ENCODE measurements around the gene RNASEH2B.

RNASEH2B gene

DNA sequence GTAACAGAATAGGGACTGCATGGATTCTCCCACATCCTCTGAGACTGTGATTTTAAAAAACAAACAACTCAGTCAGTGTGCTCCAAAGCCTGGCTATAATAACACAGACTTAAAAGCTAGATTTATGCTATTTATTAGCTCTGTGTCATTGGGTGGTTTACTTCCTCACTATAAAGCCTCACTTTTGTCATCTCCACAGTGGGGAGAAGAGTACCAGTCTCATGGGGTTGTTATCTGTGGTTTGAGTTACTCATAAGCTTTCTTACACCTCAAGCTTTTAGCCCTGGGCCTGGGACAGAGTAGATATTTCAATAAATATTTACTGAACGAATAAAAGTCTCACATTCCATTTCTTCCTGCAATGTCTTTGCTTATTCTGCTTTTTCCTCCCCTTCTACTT is 5.3 kb downstream of the RNASEH2B start:
- Histone ChIP-seq H3K79me2 (ENCODE audit: control insufficient read depth, insufficient read depth, low read length) (peaks cover 15% of the 10 kb centered on the region), H3K9ac (ENCODE audit: low read length) (no peak overlapping the region), H3K4ac (ENCODE audit: low read depth, low read length) (no peak overlapping the region), H3K23ac (ENCODE audit: low read length) (no peak overlapping the region), H3K56ac (ENCODE audit: low read length) (no peak overlapping the region), H2BK120ac (ENCODE audit: low read depth, low read length) (no peak overlapping the region), H2BK15ac (replicated peaks; ENCODE audit: low read depth) (no peak overlapping the region), H3K27ac (ENCODE audit: low read depth, low read length) (no peak overlapping the region), H3K18ac (ENCODE audit: low read length) (no peak overlapping the region), H4K5ac (ENCODE audit: low read length) (no peak overlapping the region), H4K8ac (ENCODE audit: low read depth, low read length) (no peak overlapping the region), H2AK5ac (ENCODE audit: low read length) (no peak overlapping the region), H3K4me2 (ENCODE audit: low read length) (no peak overlapping the region), H3K79me1 (ENCODE audit: low read length) (peaks cover 11% of the 10 kb centered on the region), H3K36me3 (ENCODE audit: control insufficient read depth, insufficient read depth, low read length) (no peaks in the 10 kb centered on the region), H3K4me3 (ENCODE audit: low read length) (no peak overlapping the region), H2BK5ac (ENCODE audit: low read length) (no peak overlapping the region), H3K27me3 (ENCODE audit: insufficient read depth, low read length, poor library complexity) (no peaks in the 10 kb centered on the region), H3K4me1 (ENCODE audit: control insufficient read depth, low read depth, low read length) (peaks cover 8% of the 10 kb centered on the region)
- no CpG with 5 or more reads among the region's 1 CpG for WGBS (ENCODE audit: extremely low coverage, insufficient coverage, low lambda C conversion rate)
- no peak for DNase-seq

DNA sequence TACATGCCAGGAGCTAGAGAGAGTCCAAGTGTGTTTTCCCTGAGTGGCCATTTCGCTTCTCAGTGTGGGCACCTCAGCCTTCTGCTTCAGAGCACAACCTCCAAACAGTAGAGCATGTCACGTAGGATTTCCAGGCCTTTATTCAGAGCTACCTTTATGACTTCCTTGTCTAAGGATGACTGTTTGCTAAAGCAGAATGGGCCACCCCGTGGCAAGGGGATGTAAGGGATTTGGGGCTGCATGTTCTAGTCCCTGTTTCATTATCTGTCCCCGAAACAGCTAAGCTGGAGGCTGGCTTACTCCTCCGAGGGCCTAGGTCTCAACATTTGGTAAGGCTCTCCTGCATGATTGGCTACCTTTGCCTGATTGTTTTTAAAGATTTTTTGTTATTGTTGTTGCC is 6.0 kb downstream of the RNASEH2B start:
- Histone ChIP-seq H3K23ac (ENCODE audit: low read length) (no peak overlapping the region), H3K79me2 (ENCODE audit: control insufficient read depth, insufficient read depth, low read length) (peaks cover 15% of the 10 kb centered on the region), H3K4me1 (ENCODE audit: control insufficient read depth, low read depth, low read length) (peaks cover 8% of the 10 kb centered on the region), H3K27me3 (ENCODE audit: insufficient read depth, low read length, poor library complexity) (no peaks in the 10 kb centered on the region), H4K5ac (ENCODE audit: low read length) (no peak overlapping the region), H3K79me1 (ENCODE audit: low read length) (peaks cover 11% of the 10 kb centered on the region), H4K8ac (ENCODE audit: low read depth, low read length) (no peak overlapping the region), H3K4ac (ENCODE audit: low read depth, low read length) (no peak overlapping the region), H2BK120ac (ENCODE audit: low read depth, low read length) (no peak overlapping the region), H2BK5ac (ENCODE audit: low read length) (no peak overlapping the region), H2AK5ac (ENCODE audit: low read length) (no peak overlapping the region), H3K4me2 (ENCODE audit: low read length) (no peak overlapping the region), H3K4me3 (ENCODE audit: low read length) (no peak overlapping the region), H3K36me3 (ENCODE audit: control insufficient read depth, insufficient read depth, low read length) (no peaks in the 10 kb centered on the region), H3K27ac (ENCODE audit: low read depth, low read length) (no peak overlapping the region), H2BK15ac (replicated peaks; ENCODE audit: low read depth) (no peak overlapping the region), H3K9ac (ENCODE audit: low read length) (no peak overlapping the region), H3K18ac (ENCODE audit: low read length) (no peak overlapping the region), H3K56ac (ENCODE audit: low read length) (peak overlapping the region; percentile 58)
- WGBS (ENCODE audit: extremely low coverage, insufficient coverage, low lambda C conversion rate) = no CpG with 5 or more reads among the region's 5 CpGs
- DNase-seq = peak; percentile 56

DNA sequence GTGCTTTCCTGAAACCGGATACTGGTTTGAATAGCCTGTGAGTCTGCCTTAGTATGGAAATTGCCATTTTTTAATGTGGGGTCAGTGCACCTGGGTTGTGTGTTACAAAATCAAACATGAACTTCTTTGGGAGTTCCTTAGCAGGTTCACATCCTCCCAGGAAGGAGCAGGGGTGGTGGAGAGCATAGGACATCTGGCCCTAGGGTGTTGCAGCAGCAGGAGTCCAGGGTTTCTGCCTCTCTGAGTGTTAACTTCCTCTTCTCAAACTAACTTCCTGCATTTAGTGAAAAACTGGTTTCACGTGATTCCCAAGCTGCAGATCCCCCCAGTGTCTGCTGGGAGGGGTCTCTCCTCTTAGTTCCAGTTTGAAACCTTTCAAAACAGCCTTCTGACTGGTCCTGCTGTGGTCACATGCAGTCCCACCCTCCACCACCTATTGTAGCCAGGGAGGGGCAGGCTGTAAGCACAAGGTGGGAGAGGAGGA is 7.2 kb downstream of the RNASEH2B start:
- no peak overlapping the region for H2BK15ac ChIP-seq (replicated peaks; ENCODE audit: low read depth)

DNA sequence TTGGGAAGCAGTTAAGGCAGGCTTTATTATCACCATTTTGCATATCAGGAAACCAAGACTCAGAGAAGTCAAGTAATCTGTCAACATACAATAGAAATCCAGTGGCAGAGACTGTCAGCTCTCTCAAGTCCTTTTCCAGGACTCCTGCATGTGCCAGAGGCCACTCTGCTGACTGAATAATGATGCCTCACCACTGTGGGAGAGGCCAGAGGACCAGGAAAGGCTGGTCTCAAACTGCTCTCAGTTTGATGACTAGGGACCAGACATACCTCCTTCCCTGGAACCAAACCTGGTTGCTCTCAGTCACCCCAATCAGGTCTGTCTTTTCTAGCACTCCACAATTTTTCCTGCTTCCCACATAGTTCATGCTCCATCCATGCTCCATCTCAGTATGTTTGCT is 8.0 kb downstream of the RNASEH2B start:
- H3K27me3 ChIP-seq (ENCODE audit: insufficient read depth, low read length, poor library complexity) = no peaks in the 10 kb centered on the region
- no peak for DNase-seq
- no peak overlapping the region for H2BK5ac ChIP-seq (ENCODE audit: low read length)
- peaks cover 11% of the 10 kb centered on the region for H3K79me2 ChIP-seq (ENCODE audit: control insufficient read depth, insufficient read depth, low read length)
- H3K79me1 ChIP-seq (ENCODE audit: low read length) = peaks cover 8% of the 10 kb centered on the region
- no peak overlapping the region for H3K4me2 ChIP-seq (ENCODE audit: low read length)
- no peak overlapping the region for H3K4me3 ChIP-seq (ENCODE audit: low read length)
- no peak overlapping the region for H3K9ac ChIP-seq (ENCODE audit: low read length)
- no peak overlapping the region for H3K23ac ChIP-seq (ENCODE audit: low read length)
- no peak overlapping the region for H2BK15ac ChIP-seq (replicated peaks; ENCODE audit: low read depth)
- H2BK120ac ChIP-seq (ENCODE audit: low read depth, low read length) = no peak overlapping the region
- H3K56ac ChIP-seq (ENCODE audit: low read length) = no peak overlapping the region
- H2AK5ac ChIP-seq (ENCODE audit: low read length) = no peak overlapping the region
- no peak overlapping the region for H3K18ac ChIP-seq (ENCODE audit: low read length)
- H3K4ac ChIP-seq (ENCODE audit: low read depth, low read length) = no peak overlapping the region
- no peak overlapping the region for H3K27ac ChIP-seq (ENCODE audit: low read depth, low read length)
- H3K4me1 ChIP-seq (ENCODE audit: control insufficient read depth, low read depth, low read length) = peaks cover 6% of the 10 kb centered on the region
- no peak overlapping the region for H4K5ac ChIP-seq (ENCODE audit: low read length)
- H3K36me3 ChIP-seq (ENCODE audit: control insufficient read depth, insufficient read depth, low read length) = no peaks in the 10 kb centered on the region
- H4K8ac ChIP-seq (ENCODE audit: low read depth, low read length) = no peak overlapping the region

More for the DNA sequence above, 7.2 kb downstream of the RNASEH2B start:
- no peak overlapping the region for H2AK5ac ChIP-seq (ENCODE audit: low read length)
- H3K56ac ChIP-seq (ENCODE audit: low read length) = peak overlapping the region; percentile 63
- no peak overlapping the region for H4K5ac ChIP-seq (ENCODE audit: low read length)
- no peak overlapping the region for H3K9ac ChIP-seq (ENCODE audit: low read length)
- H4K8ac ChIP-seq (ENCODE audit: low read depth, low read length) = no peak overlapping the region
- H3K79me2 ChIP-seq (ENCODE audit: control insufficient read depth, insufficient read depth, low read length) = peaks cover 15% of the 10 kb centered on the region
- H3K36me3 ChIP-seq (ENCODE audit: control insufficient read depth, insufficient read depth, low read length) = no peaks in the 10 kb centered on the region
- no peak overlapping the region for H3K27ac ChIP-seq (ENCODE audit: low read depth, low read length)
- DNase-seq = peak; percentile 35
- H3K4me2 ChIP-seq (ENCODE audit: low read length) = no peak overlapping the region
- H3K4me3 ChIP-seq (ENCODE audit: low read length) = no peak overlapping the region
- no peak overlapping the region for H3K4ac ChIP-seq (ENCODE audit: low read depth, low read length)
- no peaks in the 10 kb centered on the region for H3K27me3 ChIP-seq (ENCODE audit: insufficient read depth, low read length, poor library complexity)
- peak overlapping the region; percentile 20 for H3K23ac ChIP-seq (ENCODE audit: low read length)
- no peak overlapping the region for H2BK120ac ChIP-seq (ENCODE audit: low read depth, low read length)
- no peak overlapping the region for H2BK5ac ChIP-seq (ENCODE audit: low read length)
- no CpG with 5 or more reads among the region's 2 CpGs for WGBS (ENCODE audit: extremely low coverage, insufficient coverage, low lambda C conversion rate)
- peaks cover 6% of the 10 kb centered on the region for H3K4me1 ChIP-seq (ENCODE audit: control insufficient read depth, low read depth, low read length)
- H3K18ac ChIP-seq (ENCODE audit: low read length) = no peak overlapping the region
- H3K79me1 ChIP-seq (ENCODE audit: low read length) = peaks cover 11% of the 10 kb centered on the region

DNA sequence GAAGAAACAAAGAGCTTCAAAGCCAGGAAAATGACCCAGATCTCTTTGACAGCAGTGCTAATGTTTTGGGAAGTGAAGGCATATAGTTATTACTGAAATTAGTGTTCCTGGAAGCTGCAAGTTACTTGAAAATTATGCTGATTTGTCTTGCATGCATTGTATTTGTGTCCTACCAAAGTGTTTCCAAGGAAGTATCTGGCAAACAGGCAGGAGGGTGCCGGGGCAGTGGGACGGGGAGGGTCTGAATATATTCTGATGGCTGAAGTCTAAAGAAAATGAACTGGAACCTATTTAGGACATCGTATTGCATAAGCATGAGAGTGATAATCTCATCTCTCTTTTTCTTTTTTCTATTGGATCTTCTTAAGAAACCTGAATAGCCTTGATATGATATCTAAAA is 9.0 kb downstream of the RNASEH2B start:
- no peak overlapping the region for H3K4ac ChIP-seq (ENCODE audit: low read depth, low read length)
- H3K27me3 ChIP-seq (ENCODE audit: insufficient read depth, low read length, poor library complexity) = no peaks in the 10 kb centered on the region
- DNase-seq = no peak
- H4K8ac ChIP-seq (ENCODE audit: low read depth, low read length) = no peak overlapping the region
- H3K9ac ChIP-seq (ENCODE audit: low read length) = no peak overlapping the region
- H3K27ac ChIP-seq (ENCODE audit: low read depth, low read length) = no peak overlapping the region
- no peak overlapping the region for H3K18ac ChIP-seq (ENCODE audit: low read length)
- no peak overlapping the region for H3K23ac ChIP-seq (ENCODE audit: low read length)
- no peak overlapping the region for H3K4me3 ChIP-seq (ENCODE audit: low read length)
- peaks cover 9% of the 10 kb centered on the region for H3K79me2 ChIP-seq (ENCODE audit: control insufficient read depth, insufficient read depth, low read length)
- H3K4me1 ChIP-seq (ENCODE audit: control insufficient read depth, low read depth, low read length) = peaks cover 6% of the 10 kb centered on the region
- no peak overlapping the region for H2BK5ac ChIP-seq (ENCODE audit: low read length)
- H3K36me3 ChIP-seq (ENCODE audit: control insufficient read depth, insufficient read depth, low read length) = no peaks in the 10 kb centered on the region
- H2AK5ac ChIP-seq (ENCODE audit: low read length) = no peak overlapping the region
- no peak overlapping the region for H2BK15ac ChIP-seq (replicated peaks; ENCODE audit: low read depth)
- no peak overlapping the region for H4K5ac ChIP-seq (ENCODE audit: low read length)
- no peak overlapping the region for H2BK120ac ChIP-seq (ENCODE audit: low read depth, low read length)
- H3K79me1 ChIP-seq (ENCODE audit: low read length) = peaks cover 8% of the 10 kb centered on the region
- no peak overlapping the region for H3K56ac ChIP-seq (ENCODE audit: low read length)
- no CpG with 5 or more reads among the region's 3 CpGs for WGBS (ENCODE audit: extremely low coverage, insufficient coverage, low lambda C conversion rate)
- no peak overlapping the region for H3K4me2 ChIP-seq (ENCODE audit: low read length)

DNA sequence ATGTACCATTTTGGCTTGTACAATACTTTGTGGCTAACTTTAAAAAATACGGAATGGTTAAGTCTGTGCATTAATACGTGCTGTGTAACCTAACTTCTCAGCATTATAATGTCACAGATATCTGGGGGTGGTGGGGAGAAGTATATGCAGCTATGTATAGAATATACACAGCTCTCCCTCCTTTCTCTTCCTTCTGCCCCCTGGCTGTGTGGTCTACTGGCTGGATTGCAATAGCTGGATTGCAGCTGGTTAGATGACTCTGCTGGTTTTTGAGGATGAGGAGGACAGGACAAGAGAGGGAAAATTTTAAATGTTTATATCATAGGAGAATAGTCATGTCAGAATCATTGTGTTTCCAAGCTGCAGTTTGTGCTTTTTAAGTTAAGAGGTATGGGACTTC is 9.7 kb downstream of the RNASEH2B start:
- H3K9ac ChIP-seq (ENCODE audit: low read length) = no peak overlapping the region
- H3K4ac ChIP-seq (ENCODE audit: low read depth, low read length) = no peak overlapping the region
- H2BK5ac ChIP-seq (ENCODE audit: low read length) = no peak overlapping the region
- no peak overlapping the region for H2BK120ac ChIP-seq (ENCODE audit: low read depth, low read length)
- H3K79me2 ChIP-seq (ENCODE audit: control insufficient read depth, insufficient read depth, low read length) = peaks cover 9% of the 10 kb centered on the region
- no peak overlapping the region for H4K5ac ChIP-seq (ENCODE audit: low read length)
- H3K56ac ChIP-seq (ENCODE audit: low read length) = no peak overlapping the region
- H3K4me2 ChIP-seq (ENCODE audit: low read length) = no peak overlapping the region
- H3K18ac ChIP-seq (ENCODE audit: low read length) = no peak overlapping the region
- H2BK15ac ChIP-seq (replicated peaks; ENCODE audit: low read depth) = no peak overlapping the region
- H4K8ac ChIP-seq (ENCODE audit: low read depth, low read length) = no peak overlapping the region
- peaks cover 8% of the 10 kb centered on the region for H3K79me1 ChIP-seq (ENCODE audit: low read length)
- peaks cover 6% of the 10 kb centered on the region for H3K4me1 ChIP-seq (ENCODE audit: control insufficient read depth, low read depth, low read length)
- H2AK5ac ChIP-seq (ENCODE audit: low read length) = no peak overlapping the region
- H3K36me3 ChIP-seq (ENCODE audit: control insufficient read depth, insufficient read depth, low read length) = no peaks in the 10 kb centered on the region
- DNase-seq = no peak
- H3K27ac ChIP-seq (ENCODE audit: low read depth, low read length) = no peak overlapping the region
- WGBS (ENCODE audit: extremely low coverage, insufficient coverage, low lambda C conversion rate) = no CpG with 5 or more reads among the region's 2 CpGs
- H3K4me3 ChIP-seq (ENCODE audit: low read length) = no peak overlapping the region
- no peaks in the 10 kb centered on the region for H3K27me3 ChIP-seq (ENCODE audit: insufficient read depth, low read length, poor library complexity)
- H3K23ac ChIP-seq (ENCODE audit: low read length) = no peak overlapping the region
